Uterus (tissue), 4 donors: Measurements from ENCODE around the gene TMEM272. TPM values are rescaled to one million over a fixed set of nuclear protein-coding genes. Genes with fewer than 3 reads are reported as not detected.

Source experiments
- DNase-seq, 2 donors: peaks; one replicate each; pipeline ENCODE4 v3.0.0-alpha.2; 2019 to 2020
- H3K27ac ChIP-seq, 2 donors: fragments of 200-600 bp; sonication (generic); 1 replicate in 1 of 2; 2 replicates in 1 of 2; pipeline ENCODE4 v1.5.1; 2016 to 2018
- H3K27me3 ChIP-seq, 2 donors: fragments of 200-600 bp; sonication (generic); one replicate each; pipeline ENCODE4 v1.5.1; 2018 to 2019; ENCODE audit warnings: control low read depth in 1 of 2
- H3K36me3 ChIP-seq, 2 donors: fragments of 200-600 bp; sonication (generic); one replicate each; pipeline ENCODE4 v1.5.1; 2019; ENCODE audit warnings: control low read depth in 1 of 2
- H3K4me1 ChIP-seq, 2 donors: fragments of 200-600 bp; sonication (generic); one replicate each; pipeline ENCODE4 v1.5.1; 2018 to 2019; ENCODE audit warnings: control low read depth in 1 of 2
- H3K4me3 ChIP-seq, 2 donors: fragments of 200-600 bp; sonication (generic); 1 replicate in 1 of 2; 2 replicates in 1 of 2; pipeline ENCODE4 v1.5.1; 2018 to 2019; ENCODE audit warnings: mild to moderate bottlenecking in 1 of 2
- H3K9me3 ChIP-seq, 2 donors: fragments of 200-600 bp; sonication (generic); one replicate each; pipeline ENCODE4 v1.5.1; 2019; ENCODE audit warnings: control low read depth in 1 of 2
- POLR2A ChIP-seq, 2 donors: fragments of 450-650 bp; IDR thresholded peaks; one replicate each; pipeline ENCODE4 v1.6.1; 2016; ENCODE audit warnings: antibody characterized with exemption in 2 of 2, mild to moderate bottlenecking in 1 of 2, moderate library complexity in 1 of 2
- intact Hi-C: fragments of 100-400 bp; cut with DNase I; formaldehyde crosslinking; loops from one replicate; pipeline ENCODE4 v1.15.1; 2023; ENCODE audit warnings: low total_unique reads
- total RNA-seq, 4 donors: library from RNA; depleted of rRNA in 3 of 4; stranded (reverse); fragments of >200 nt in 3 of 4; gene quantifications; one replicate each; pipeline versions ENCODE4 v1.1.0 to v1.2.4, GENCODE V29; 2014 to 2023
- TF ChIP-seq, protein P1 (sequence below), 4 experiments: fragments of 200-600 bp in 2 of 4; fragments of 450-650 bp in 2 of 4; sonication (generic) in 2 of 4; IDR thresholded peaks; one replicate each; pipeline ENCODE4 v1.5.1; 2016 to 2019; ENCODE audit warnings: antibody characterized with exemption in 4 of 4, mild to moderate bottlenecking in 2 of 4, moderate library complexity in 1 of 4
- donor health status: DM: yes; HTN: yes; CAD: no.

The TMEM272 gene
- total RNA-seq, 4 donors from 2014 or later, result 0.14 to 0.52 TPM; not detected in 2

DNA sequence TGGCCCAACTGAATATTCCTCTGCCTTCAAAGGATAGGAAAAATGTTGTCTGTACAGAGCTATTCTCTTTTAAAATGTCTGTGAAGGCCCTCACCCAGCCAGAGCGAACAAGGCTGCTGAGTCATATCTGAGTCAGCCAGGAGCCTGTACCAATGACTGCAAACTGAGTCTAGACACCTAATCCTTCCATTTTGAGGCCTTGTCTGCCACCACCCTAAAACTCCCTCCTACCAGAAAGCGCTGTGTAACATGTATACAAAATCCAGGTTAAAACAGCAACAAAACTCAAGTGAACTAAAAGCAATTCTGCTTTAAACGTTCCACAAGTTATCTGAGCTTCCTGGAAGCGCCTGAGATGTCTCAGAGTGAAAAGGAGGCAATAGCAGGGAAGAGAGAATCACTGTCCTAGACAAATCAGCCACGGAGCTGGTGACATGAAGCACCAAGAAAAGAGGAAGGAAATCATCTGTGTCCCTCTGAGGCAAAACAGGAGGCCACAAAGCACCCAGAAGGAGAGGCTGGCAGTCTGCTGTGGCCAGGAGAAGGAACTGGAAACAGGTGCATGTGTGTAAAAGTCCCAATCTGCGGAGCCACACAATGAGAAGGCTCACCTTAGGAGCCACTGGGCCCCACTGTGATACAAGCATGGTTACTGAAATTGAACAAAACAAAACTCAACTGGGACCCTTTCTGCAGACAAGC lies 51.3 kb downstream of the TMEM272 start:
- TF ChIP-seq, protein P1, sequence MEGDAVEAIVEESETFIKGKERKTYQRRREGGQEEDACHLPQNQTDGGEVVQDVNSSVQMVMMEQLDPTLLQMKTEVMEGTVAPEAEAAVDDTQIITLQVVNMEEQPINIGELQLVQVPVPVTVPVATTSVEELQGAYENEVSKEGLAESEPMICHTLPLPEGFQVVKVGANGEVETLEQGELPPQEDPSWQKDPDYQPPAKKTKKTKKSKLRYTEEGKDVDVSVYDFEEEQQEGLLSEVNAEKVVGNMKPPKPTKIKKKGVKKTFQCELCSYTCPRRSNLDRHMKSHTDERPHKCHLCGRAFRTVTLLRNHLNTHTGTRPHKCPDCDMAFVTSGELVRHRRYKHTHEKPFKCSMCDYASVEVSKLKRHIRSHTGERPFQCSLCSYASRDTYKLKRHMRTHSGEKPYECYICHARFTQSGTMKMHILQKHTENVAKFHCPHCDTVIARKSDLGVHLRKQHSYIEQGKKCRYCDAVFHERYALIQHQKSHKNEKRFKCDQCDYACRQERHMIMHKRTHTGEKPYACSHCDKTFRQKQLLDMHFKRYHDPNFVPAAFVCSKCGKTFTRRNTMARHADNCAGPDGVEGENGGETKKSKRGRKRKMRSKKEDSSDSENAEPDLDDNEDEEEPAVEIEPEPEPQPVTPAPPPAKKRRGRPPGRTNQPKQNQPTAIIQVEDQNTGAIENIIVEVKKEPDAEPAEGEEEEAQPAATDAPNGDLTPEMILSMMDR (IDR thresholded peaks at IDR 0.05), result no peak
- no peak for TF ChIP-seq POLR2A (IDR thresholded peaks at IDR 0.05)
- DNase-seq, result no peak
- intact Hi-C loops, result no loop called here
- Histone ChIP-seq H3K27me3 (no peaks in the 10 kb centered on the region), H3K4me1 (no peaks in the 10 kb centered on the region), H3K36me3 (no peaks in the 10 kb centered on the region), H3K27ac (peak overlapping the region; percentile 48 to 52), H3K4me3 (no peak overlapping the region), H3K9me3 (no peaks in the 10 kb centered on the region)

DNA sequence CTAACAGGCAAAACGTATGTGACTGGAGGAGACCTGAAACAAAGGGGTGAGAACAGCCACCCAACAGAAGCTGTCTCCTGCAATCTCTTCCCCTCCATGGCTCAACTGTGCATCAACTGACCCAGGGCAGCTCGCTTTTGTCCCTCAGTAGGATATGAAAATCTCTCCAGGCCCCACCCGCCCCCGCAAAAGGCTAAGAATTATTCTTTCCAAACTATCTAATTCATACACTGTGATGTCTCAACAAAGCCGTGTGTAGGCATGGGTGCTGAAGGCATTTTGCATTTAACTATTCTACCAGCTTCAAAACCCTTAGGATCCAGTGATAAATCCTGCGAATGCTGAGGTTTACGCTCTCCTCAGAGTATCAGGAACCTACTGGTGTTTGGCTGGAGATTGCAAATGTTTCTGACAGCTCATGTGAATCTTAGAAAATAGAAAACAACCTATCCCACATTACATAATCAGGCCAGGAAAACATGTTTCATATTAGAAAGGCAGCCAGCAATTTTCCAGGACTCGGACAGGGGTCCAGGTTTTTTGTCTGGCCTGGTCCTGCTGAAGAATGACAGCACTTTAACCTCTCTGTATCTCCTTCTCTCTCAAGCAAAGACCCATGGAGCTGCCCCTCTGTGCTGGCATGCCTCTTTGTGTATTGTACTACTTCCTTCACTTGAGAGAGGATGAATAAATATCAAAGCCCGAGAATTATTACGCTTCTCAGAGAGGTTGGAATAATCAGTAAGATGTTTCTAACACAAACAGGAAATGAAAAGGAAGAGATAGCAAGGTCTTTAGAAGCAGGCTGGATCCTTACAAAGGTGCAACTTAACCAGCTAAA lies 58.3 kb downstream of the TMEM272 start:
- Histone ChIP-seq H3K27me3 (no peaks in the 10 kb centered on the region), H3K27ac (peak overlapping the region; percentile 78 to 89), H3K9me3 (no peaks in the 10 kb centered on the region), H3K4me1 (peaks cover 0 to 8% of the 10 kb centered on the region in 2 donors), H3K36me3 (no peaks in the 10 kb centered on the region), H3K4me3 (no peak overlapping the region)
- no peak for TF ChIP-seq POLR2A (IDR thresholded peaks at IDR 0.05)
- TF ChIP-seq, protein P1 (IDR thresholded peaks at IDR 0.05), result no peak
- no peak for DNase-seq
- intact Hi-C loops, result no loop called here

DNA sequence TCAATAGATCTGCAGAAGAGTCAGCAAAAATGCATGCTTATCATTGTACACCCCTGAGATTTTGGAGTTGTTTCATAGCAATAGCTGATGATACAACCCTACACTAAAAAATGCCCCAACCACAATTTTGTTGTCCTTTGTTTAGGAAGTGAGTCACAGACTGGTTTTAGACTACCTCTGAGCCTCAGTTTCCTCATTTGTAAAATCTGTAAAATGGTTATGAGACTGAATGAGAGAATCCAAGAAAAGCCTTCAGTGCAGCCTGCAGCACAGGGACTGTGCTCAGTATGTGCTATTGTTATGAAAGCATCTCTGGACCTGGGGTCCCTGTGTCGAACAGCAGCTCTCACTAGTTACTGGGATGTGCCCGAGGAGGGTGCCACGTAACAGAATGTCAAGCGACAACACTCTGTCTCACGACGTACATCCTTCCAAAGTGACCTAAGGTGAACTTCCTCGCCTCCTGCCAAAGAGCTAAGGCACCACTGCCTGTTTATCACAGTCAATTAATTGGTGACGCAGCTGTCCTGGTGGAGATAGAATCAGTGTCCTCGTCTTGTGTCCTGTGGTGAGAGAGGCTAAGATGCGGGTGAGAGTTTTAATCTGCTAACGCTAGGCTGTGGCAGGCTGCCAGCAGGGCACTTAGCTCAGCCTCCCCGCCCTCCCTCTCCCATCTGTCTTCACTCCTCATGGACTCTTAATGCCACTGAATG lies 59.1 kb downstream of the TMEM272 start:
- peaks cover 0 to 8% of the 10 kb centered on the region in 2 donors for H3K4me1 ChIP-seq
- H3K4me3 ChIP-seq, result no peak overlapping the region
- H3K27me3 ChIP-seq, result no peaks in the 10 kb centered on the region
- peak; percentile 57 to 66 for DNase-seq
- H3K9me3 ChIP-seq, result no peaks in the 10 kb centered on the region
- intact Hi-C loops, result no loop called here
- TF ChIP-seq POLR2A (IDR thresholded peaks at IDR 0.05), result no peak
- TF ChIP-seq, protein P1 (IDR thresholded peaks at IDR 0.05), result no peak
- no peaks in the 10 kb centered on the region for H3K36me3 ChIP-seq
- H3K27ac ChIP-seq, result peak overlapping the region; percentile 78 to 89

DNA sequence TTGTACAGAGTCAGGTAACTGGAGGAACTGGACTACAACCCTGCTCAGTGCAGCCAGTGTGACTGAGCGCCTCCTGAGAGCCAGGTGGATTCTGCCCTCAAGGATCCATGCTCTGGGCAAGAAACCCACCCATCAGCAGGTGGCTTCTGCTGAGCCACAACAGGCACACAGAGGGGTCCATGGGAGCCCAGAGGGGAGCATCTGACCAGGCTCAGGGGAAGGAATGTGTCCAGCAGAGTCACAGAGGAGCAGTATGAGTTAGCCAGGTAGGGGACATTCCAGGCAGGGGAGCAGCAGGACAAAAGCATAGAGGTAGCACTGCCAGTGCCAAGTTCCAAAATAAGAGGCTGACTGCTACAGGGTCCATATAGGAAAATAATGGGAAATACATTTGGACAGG lies 60.9 kb downstream of the TMEM272 start:
- Histone ChIP-seq H3K4me3 (no peak overlapping the region), H3K27me3 (no peaks in the 10 kb centered on the region), H3K27ac (peak overlapping the region in 1 of 2 donors; percentile 78), H3K36me3 (no peaks in the 10 kb centered on the region), H3K4me1 (peaks cover 0 to 8% of the 10 kb centered on the region in 2 donors), H3K9me3 (no peaks in the 10 kb centered on the region)
- no peak for DNase-seq
- intact Hi-C loops, result no loop called here
- TF ChIP-seq POLR2A (IDR thresholded peaks at IDR 0.05), result no peak
- TF ChIP-seq, protein P1 (IDR thresholded peaks at IDR 0.05), result no peak
